GM21737 (cell line): Measurements from ENCODE around the gene UGT1A7.
"Not testable (repeated sequence)": the region's sequence is repeated elsewhere in the genome, so short reads cannot be mapped to it uniquely, and the experiment has no call there.

Source experiments
- ATAC-seq: cut with Tn5 transposase; IDR thresholded peaks from one replicate; pipeline ENCODE4 v1.9.1; 2021; ENCODE audit warnings: mild to moderate bottlenecking, moderate library complexity; ENCODE audit not compliant: unreplicated experiment

Gene UGT1A7

GRCh38 chr2:233680361-233681045, 1.2 kb upstream of the UGT1A7 start:
- ATAC-seq, result no peak

- no peak for ATAC-seq
Measured at GRCh38 chr2:233684640-233685039, 2.9 kb downstream of the UGT1A7 start.

- no peak for ATAC-seq
Measured at GRCh38 chr2:233686928-233687327, 5.2 kb downstream of the UGT1A7 start.

GRCh38 chr2:233688341-233688740, 6.6 kb downstream of the UGT1A7 start:
- no peak for ATAC-seq

GRCh38 chr2:233689031-233689430, 7.3 kb downstream of the UGT1A7 start:
- no peak for ATAC-seq

GRCh38 chr2:233689501-233689900, 7.8 kb downstream of the UGT1A7 start:
- ATAC-seq, result no peak

- ATAC-seq, result no peak
Measured at GRCh38 chr2:233690444-233690843, 8.7 kb downstream of the UGT1A7 start.

GRCh38 chr2:233691443-233692433, 10.0 kb downstream of the UGT1A7 start:
- ATAC-seq, result no peak

GRCh38 chr2:233692648-233693047, 10.9 kb downstream of the UGT1A7 start, which contains the start of gene UGT1A6:
Gene UGT1A6, plus strand, starts transcription at chr2:233692890. Its CDS starts 115 bp downstream, at chr2:233693005.
- no peak for ATAC-seq

GRCh38 chr2:233693963-233694362, 12.3 kb downstream of the UGT1A7 start:
- no peak for ATAC-seq

GRCh38 chr2:233698740-233699139, 17.0 kb downstream of the UGT1A7 start:
- ATAC-seq, result no peak

GRCh38 chr2:233699424-233700027, 17.8 kb downstream of the UGT1A7 start:
- no peak for ATAC-seq

GRCh38 chr2:233700028-233700635, 18.4 kb downstream of the UGT1A7 start:
- no peak for ATAC-seq

- ATAC-seq, result not testable (repeated sequence)
Measured at GRCh38 chr2:233700842-233701241, 19.1 kb downstream of the UGT1A7 start.

- ATAC-seq, result no peak
Measured at GRCh38 chr2:233702238-233702637, 20.5 kb downstream of the UGT1A7 start.

GRCh38 chr2:233705911-233706506, 24.3 kb downstream of the UGT1A7 start:
- no peak for ATAC-seq

GRCh38 chr2:233706720-233707119, 25.0 kb downstream of the UGT1A7 start:
- no peak for ATAC-seq

- no peak for ATAC-seq
Measured at GRCh38 chr2:233707940-233708644, 26.4 kb downstream of the UGT1A7 start.

GRCh38 chr2:233708942-233709341, 27.2 kb downstream of the UGT1A7 start:
- no peak for ATAC-seq
